NCI-H1092 (cell line): ENCODE results near the gene TAS2R14.

Source experiments
- DNase-seq: peaks from one replicate; lab custom pipeline; 2025; lab: John Stamatoyannopoulos, UW

The TAS2R14 gene, protein sequence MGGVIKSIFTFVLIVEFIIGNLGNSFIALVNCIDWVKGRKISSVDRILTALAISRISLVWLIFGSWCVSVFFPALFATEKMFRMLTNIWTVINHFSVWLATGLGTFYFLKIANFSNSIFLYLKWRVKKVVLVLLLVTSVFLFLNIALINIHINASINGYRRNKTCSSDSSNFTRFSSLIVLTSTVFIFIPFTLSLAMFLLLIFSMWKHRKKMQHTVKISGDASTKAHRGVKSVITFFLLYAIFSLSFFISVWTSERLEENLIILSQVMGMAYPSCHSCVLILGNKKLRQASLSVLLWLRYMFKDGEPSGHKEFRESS

DNA sequence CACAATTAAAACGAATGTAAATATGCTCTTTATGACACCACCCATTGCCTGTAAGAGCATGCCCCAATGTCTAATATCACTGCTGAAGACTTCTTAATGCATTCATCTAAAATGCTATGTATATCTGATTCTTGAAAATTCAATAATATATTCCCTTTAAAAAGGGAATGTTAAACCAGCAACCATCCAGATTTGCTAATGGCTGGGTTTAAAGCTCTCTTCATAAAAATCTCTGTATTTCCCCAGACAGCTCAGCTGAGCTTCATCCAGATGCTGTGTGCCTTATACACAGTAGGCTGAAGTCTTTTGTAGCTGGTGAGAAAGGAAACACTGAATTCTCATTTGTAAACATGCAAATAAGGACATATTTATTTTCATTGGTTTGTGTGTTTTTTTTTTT lies at the start of gene TAS2R14:
Gene TAS2R14, minus strand, starts transcription at position 101 of the 400 bp plus-strand sequence. Its CDS starts 56 bp downstream, at position 45.
- no peak for DNase-seq

DNA sequence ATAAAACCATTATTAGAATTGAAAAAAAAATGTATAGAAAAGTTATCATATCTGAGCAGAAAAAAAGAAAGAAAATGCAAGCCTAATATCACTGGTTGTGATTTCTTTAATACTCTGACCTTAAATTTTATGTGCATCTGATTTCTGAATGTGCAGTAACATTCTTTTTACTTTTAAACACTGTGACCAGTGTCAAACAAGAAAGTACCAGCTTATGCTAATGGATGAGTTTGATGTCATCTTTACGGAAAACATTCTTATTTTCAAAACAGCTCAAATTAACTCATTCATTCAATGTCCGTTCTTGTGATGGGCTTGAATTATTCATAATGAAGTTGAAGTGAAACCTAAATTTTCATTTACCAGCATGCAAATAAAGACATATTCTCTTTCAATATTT lies 47.7 kb upstream of the TAS2R14 start, which contains the start of gene TAS2R50:
Gene TAS2R50, minus strand, starts transcription at position 101 of the 400 bp plus-strand sequence. Its CDS starts 52 bp downstream, at position 49.
- DNase-seq, result no peak

GRCh38 chr12:10982244-10982643 lies 43.2 kb upstream of the TAS2R14 start:
- DNase-seq, result no peak

- no peak for DNase-seq
Measured at GRCh38 chr12:10974965-10975364, 35.9 kb upstream of the TAS2R14 start.

DNA sequence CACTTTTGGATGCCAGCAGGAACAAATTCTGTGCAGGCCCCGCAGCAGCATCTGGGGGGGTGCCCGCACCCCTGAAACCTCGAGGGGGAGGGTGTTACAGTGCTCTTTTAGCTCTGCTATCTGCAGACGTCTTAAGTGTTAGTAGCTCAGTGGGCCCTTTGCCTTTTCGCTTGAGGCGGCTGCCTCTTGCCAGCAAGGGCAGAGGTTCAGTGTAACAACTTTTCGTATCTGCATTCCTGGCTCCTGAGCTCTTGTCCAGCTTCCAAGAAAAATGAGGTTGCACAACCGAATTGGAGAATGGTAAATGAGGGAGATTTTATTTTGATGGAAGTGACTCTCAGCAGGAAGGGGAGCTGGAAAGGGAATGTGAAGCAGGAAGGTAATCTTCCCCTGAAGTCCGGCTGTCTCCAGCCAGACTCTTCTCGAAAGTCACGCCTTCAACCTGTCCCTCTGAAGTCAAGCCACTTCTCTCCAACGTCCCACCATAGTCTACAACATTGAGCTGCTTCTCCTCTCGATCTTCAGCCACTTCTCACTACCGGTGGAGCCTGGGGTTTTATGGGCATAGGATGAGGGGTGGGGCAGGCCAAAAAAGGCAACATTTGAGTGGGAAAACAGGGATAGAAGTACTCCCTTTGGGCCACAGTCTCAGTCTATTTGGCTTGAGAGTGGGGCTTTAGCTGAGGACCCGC lies 29.8 kb upstream of the TAS2R14 start:
- no peak for DNase-seq

- no peak for DNase-seq
Measured at GRCh38 chr12:10967409-10967808, 28.3 kb upstream of the TAS2R14 start.

GRCh38 chr12:10966314-10966713 lies 27.3 kb upstream of the TAS2R14 start:
- no peak for DNase-seq

GRCh38 chr12:10965476-10965875 lies 26.4 kb upstream of the TAS2R14 start:
- DNase-seq, result no peak

- DNase-seq, result no peak
Measured at GRCh38 chr12:10960211-10960610, 21.1 kb upstream of the TAS2R14 start.

- DNase-seq, result no peak
Measured at GRCh38 chr12:10959804-10960203, 20.7 kb upstream of the TAS2R14 start.

GRCh38 chr12:10957741-10958140 lies 18.7 kb upstream of the TAS2R14 start:
- no peak for DNase-seq

DNA sequence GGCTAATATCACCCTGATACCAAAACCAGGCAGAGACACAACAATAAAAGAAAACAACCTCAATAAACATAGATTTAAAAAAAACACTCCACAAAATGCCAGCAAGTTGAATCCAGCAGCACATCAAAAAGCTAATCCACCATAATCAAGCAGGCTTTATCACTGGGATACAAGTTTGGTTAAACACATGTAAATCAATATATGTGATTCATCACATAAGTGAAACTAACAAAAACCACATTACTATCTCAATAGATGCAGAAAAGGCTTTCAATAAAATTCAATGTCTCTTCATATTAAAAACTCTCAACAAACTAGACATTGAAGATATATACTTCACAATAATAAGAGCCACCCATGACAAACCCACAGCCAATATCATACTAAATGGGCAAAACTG lies 17.0 kb upstream of the TAS2R14 start:
- no peak for DNase-seq

- no peak for DNase-seq
Measured at GRCh38 chr12:10952645-10953044, 13.6 kb upstream of the TAS2R14 start.

DNA sequence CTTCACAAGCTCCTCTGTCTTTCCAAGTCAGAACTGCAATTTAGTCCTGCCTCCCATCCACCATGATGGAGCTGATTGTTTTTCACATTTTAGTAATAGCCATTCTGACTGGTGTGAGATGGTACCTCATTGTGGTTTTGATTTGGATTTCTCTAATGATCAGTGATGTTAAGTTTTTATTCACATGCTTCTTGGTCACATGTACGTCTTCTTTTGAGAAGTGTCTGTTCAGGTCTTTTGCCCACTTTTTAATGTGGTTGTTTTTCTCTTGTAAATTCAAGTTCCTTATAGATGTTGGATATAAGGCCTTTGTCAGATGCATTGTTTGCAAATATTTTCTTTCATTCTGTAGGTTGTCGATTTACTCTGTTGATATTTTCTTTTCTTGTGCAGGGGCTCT lies 4.1 kb upstream of the TAS2R14 start:
- DNase-seq, result no peak

- no peak for DNase-seq
Measured at GRCh38 chr12:10941916-10942607, 3.0 kb upstream of the TAS2R14 start.

- DNase-seq, result no peak
Measured at GRCh38 chr12:10941369-10941768, 2.3 kb upstream of the TAS2R14 start.

GRCh38 chr12:10940389-10940788 lies 1.3 kb upstream of the TAS2R14 start:
- DNase-seq, result no peak

- no peak for DNase-seq
Measured at GRCh38 chr12:10936506-10936905, 2.6 kb downstream of the TAS2R14 start.

GRCh38 chr12:10928746-10929286 lies 10.2 kb downstream of the TAS2R14 start, which contains the start of gene PRH2:
Gene PRH2 (plus strand): TSS chr12:10929236. CDS start chr12:10929274, 38 bp downstream.
- DNase-seq, result no peak

GRCh38 chr12:10926269-10926668 lies 12.8 kb downstream of the TAS2R14 start:
- DNase-seq, result no peak

- DNase-seq, result no peak
Measured at GRCh38 chr12:10919809-10920208, 19.3 kb downstream of the TAS2R14 start.

- no peak for DNase-seq
Measured at GRCh38 chr12:10910380-10910779, 28.7 kb downstream of the TAS2R14 start.
